Right atrium auricular region (tissue), 2 donors: ENCODE results near the gene DLEC1. TPM values are rescaled to one million over a fixed set of nuclear protein-coding genes. Genes with fewer than 3 reads are reported as not detected.

Experiments
- DNase-seq: peaks from one replicate; pipeline ENCODE4 v3.0.0-alpha.2; 2019; ENCODE audit warnings: low spot score
- H3K27ac ChIP-seq, 2 donors: fragments of 200-600 bp; sonication (generic); 1 replicate in 1 of 2; 2 replicates in 1 of 2; pipeline ENCODE4 v1.5.1; 2016 to 2019
- H3K27me3 ChIP-seq, 2 donors: fragments of 200-600 bp; sonication (generic); one replicate each; pipeline versions ENCODE4 v1.5.1 to v1.6.0; 2017 to 2019
- H3K36me3 ChIP-seq: fragments of 200-600 bp; sonication (generic); one replicate; pipeline ENCODE4 v1.5.1; 2016
- H3K4me1 ChIP-seq, 2 donors: fragments of 200-600 bp; sonication (generic); one replicate each; pipeline versions ENCODE4 v1.5.1 to v1.6.0; 2017 to 2019
- H3K4me3 ChIP-seq, 2 donors: fragments of 200-600 bp; sonication (generic); 1 replicate in 1 of 2; 2 replicates in 1 of 2; pipeline ENCODE4 v1.5.1; 2017 to 2019; ENCODE audit warnings: mild to moderate bottlenecking in 1 of 2, moderate library complexity in 1 of 2
- H3K9me3 ChIP-seq, 2 donors: fragments of 200-600 bp; sonication (generic); one replicate each; pipeline ENCODE4 v1.5.1; 2019
- total RNA-seq, 2 donors: library from RNA; depleted of rRNA; stranded (reverse); fragments of >200 nt; gene quantifications; one replicate each; pipeline ENCODE4 v1.1.0, GENCODE V29; 2016
- TF ChIP-seq, protein P1 (sequence below), 2 donors: fragments of 200-600 bp; sonication (generic); IDR thresholded peaks; one replicate each; pipeline ENCODE4 v1.5.1; 2019; ENCODE audit warnings: antibody characterized with exemption in 2 of 2

Gene DLEC1
- total RNA-seq, 2 donors from 2014 or later, result 0.22 to 0.35 TPM

DNA sequence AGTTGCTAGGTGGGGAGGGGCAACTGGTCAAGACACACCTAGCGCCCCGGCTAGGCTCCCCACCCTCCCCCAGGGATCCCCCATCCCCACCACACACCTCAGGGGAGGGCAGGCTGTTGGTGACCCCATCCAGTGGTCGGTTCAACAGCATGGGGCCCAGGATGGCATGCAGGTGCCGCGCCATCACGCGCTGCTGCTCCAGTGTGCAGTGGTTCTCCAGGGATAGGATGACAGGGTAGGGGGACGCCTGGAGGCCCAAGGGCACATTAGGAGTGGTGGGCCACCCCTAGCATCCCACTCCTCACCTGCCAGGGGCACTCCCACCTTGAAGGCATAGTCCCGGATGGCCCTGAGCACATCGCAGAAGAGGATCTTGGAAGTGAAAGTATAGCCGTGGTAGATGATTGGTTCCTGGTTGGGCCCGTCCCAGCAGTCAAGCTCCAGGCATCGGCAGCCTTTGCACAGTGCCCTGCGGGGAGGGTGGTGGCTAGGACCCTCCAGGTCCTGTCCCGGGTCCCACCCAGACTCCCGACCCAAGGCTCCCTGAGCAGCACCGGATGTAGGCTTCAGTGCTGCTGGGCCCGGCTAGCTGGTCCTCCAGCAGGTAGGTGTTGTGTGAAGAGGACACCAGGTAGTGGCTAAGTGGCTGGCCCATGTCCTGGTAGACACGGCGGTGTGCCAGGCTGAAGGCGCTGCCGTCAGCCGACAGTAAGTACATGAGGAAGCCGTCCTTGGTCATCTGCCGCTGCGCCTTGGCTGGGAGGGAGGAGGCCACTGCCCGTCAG is 29.0 kb upstream of the DLEC1 start:
- Histone ChIP-seq H3K4me1 (no peaks in the 10 kb centered on the region), H3K4me3 (no peak overlapping the region), H3K9me3 (no peaks in the 10 kb centered on the region), H3K36me3 (peaks cover 40% of the 10 kb centered on the region), H3K27ac (no peak overlapping the region), H3K27me3 (no peaks in the 10 kb centered on the region)
- no peak for DNase-seq
- TF ChIP-seq, protein P1, sequence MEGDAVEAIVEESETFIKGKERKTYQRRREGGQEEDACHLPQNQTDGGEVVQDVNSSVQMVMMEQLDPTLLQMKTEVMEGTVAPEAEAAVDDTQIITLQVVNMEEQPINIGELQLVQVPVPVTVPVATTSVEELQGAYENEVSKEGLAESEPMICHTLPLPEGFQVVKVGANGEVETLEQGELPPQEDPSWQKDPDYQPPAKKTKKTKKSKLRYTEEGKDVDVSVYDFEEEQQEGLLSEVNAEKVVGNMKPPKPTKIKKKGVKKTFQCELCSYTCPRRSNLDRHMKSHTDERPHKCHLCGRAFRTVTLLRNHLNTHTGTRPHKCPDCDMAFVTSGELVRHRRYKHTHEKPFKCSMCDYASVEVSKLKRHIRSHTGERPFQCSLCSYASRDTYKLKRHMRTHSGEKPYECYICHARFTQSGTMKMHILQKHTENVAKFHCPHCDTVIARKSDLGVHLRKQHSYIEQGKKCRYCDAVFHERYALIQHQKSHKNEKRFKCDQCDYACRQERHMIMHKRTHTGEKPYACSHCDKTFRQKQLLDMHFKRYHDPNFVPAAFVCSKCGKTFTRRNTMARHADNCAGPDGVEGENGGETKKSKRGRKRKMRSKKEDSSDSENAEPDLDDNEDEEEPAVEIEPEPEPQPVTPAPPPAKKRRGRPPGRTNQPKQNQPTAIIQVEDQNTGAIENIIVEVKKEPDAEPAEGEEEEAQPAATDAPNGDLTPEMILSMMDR (IDR thresholded peaks at IDR 0.05), result no peak

DNA sequence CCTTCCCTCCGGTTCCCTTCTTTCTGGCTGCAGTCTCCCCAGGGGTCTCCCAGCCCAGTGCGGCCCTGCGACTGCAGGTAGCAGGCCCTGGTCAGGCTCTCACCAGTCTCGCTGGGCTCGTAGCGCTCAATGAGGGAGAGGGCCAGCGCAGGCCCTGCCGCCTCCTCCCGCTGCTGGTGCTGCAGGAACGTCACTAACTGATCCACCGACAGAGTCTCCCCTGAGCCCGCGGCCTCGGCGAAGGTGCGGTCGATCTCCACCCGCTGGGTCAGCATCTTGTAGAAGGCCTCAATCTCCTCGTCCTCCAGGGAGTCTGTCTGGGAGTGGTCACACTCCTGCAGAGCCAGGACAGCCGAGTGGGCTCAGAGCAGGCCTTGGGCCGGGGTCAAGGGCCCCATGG is 27.9 kb upstream of the DLEC1 start:
- peaks cover 52% of the 10 kb centered on the region for H3K36me3 ChIP-seq
- DNase-seq, result no peak
- TF ChIP-seq, protein P1 (IDR thresholded peaks at IDR 0.05), result no peak
- no peaks in the 10 kb centered on the region for H3K4me1 ChIP-seq
- H3K9me3 ChIP-seq, result no peaks in the 10 kb centered on the region
- no peaks in the 10 kb centered on the region for H3K27me3 ChIP-seq
- H3K27ac ChIP-seq, result no peak overlapping the region
- no peak overlapping the region for H3K4me3 ChIP-seq

DNA sequence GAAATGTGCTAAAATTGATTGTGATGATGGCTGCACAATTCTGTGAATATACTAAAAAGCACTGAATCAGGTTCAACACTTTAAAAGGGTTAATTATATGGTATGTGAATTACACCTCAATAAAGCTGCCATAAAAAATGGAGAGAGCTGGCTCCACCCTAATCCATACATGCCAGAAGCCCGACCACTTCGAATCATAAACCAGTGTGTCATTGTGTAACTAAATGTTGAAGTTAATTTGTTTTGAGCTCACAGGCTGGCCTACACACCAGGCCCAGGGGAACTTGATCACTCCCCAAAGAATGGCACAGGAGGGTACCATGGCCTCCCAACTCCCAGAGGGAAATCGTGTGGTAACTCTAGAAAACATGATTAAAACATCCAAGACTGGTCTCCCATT is 23.5 kb upstream of the DLEC1 start:
- peaks cover 54% of the 10 kb centered on the region for H3K36me3 ChIP-seq
- DNase-seq, result no peak
- H3K27ac ChIP-seq, result no peak overlapping the region

DNA sequence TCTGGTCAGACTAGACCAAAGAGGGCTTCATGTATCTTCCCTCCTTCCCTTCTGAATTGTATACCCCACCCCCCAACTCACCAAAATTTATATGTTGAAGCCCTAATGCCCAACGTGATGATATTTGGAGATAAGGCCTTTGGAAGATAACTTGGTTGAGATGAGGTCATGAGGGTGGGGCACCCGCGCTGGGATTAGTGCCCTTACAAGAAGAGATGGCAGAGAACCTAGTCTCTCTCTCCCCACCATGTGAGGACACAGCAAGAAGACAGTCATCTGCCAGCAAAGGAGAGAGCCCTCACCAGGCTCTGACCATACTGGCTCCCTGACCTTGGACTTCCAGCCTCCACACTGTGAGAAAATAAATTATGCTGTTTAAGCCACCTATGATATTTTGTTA is 23.0 kb upstream of the DLEC1 start:
- Histone ChIP-seq H3K36me3 (peaks cover 49% of the 10 kb centered on the region), H3K27me3 (no peaks in the 10 kb centered on the region), H3K27ac (no peak overlapping the region), H3K4me1 (no peaks in the 10 kb centered on the region), H3K4me3 (no peak overlapping the region), H3K9me3 (no peaks in the 10 kb centered on the region)
- DNase-seq, result no peak
- TF ChIP-seq, protein P1 (IDR thresholded peaks at IDR 0.05), result no peak

More for the DNA sequence above, 23.5 kb upstream of the DLEC1 start:
- H3K9me3 ChIP-seq, result no peaks in the 10 kb centered on the region
- no peaks in the 10 kb centered on the region for H3K4me1 ChIP-seq
- no peak overlapping the region for H3K4me3 ChIP-seq
- TF ChIP-seq, protein P1 (IDR thresholded peaks at IDR 0.05), result no peak
- H3K27me3 ChIP-seq, result no peaks in the 10 kb centered on the region

DNA sequence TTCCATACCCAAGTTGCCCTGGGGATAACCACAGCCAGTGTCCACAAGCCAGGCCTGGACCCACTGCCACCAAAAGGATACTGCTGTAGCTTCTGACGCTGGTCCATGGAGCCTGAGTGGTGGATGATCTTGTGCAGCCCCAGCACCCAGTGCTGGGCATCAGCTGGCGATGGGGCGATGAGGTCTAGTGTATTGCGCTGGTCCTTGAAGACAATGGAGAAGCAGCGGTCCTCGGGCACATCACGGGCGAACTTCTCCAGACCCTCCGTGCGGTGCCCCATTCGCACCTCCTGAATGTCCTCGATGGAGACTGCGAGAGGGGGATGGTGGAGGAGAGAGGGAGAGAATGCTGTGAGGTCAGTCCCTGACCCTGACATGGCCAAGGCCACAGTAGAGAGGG is 22.6 kb upstream of the DLEC1 start:
- Histone ChIP-seq H3K4me3 (no peak overlapping the region), H3K27ac (no peak overlapping the region), H3K27me3 (no peaks in the 10 kb centered on the region), H3K9me3 (no peaks in the 10 kb centered on the region), H3K4me1 (no peaks in the 10 kb centered on the region), H3K36me3 (peaks cover 45% of the 10 kb centered on the region)
- DNase-seq, result no peak
- TF ChIP-seq, protein P1 (IDR thresholded peaks at IDR 0.05), result no peak
